IMR-90 (cell line): Measurements from ENCODE around the gene BCL2. TPM values are rescaled to one million over a fixed set of nuclear protein-coding genes. Genes with fewer than 3 reads are reported as not detected.

ENCODE experiments used
- ATAC-seq: fragments of 200-7000 bp; cut with Tn5 transposase; 2 replicates; pipeline ENCODE4 v1.9.1; 2020; ENCODE audit warnings: low read depth, mild to moderate bottlenecking, moderate library complexity
- BruUV-seq: library from RNA; stranded (reverse); fragments of 400-500 nt; replicated peaks from 2 replicates; lab custom pipeline; 2021; lab: Mats Ljungman, UMichigan
- CTCF ChIA-PET: fragments of 300-600 bp; formaldehyde crosslinking; extraction: SDS; loops from one replicate; lab custom pipeline; 2021; ENCODE audit warnings: antibody characterized with exemption; lab: Yijun Ruan, JAX
- POLR2A ChIA-PET: fragments of 300-600 bp; sonication (Branson Sonifier 250); formaldehyde crosslinking; loops from one replicate; lab custom pipeline; 2022; ENCODE audit warnings: antibody characterized with exemption; ENCODE audit not compliant: unreplicated experiment; lab: Charles Lee
- DNase-seq: peaks from one replicate; pipeline ENCODE4 v3.0.0; 2013
- H2AFZ ChIP-seq: replicated peaks from 2 replicates; pipeline ENCODE3; 2013; ENCODE audit warnings: low read length, mild to moderate bottlenecking; ENCODE audit not compliant: poor library complexity
- H2AK5ac ChIP-seq: 2 replicates; pipeline ENCODE4 v1.6.1; 2013; ENCODE audit warnings: low read depth, low read length, inconsistent platforms
- H2AK9ac ChIP-seq: replicated peaks from 2 replicates; pipeline ENCODE3; 2013; ENCODE audit warnings: mild to moderate bottlenecking, low read depth, low read length, moderate library complexity; ENCODE audit not compliant: poor library complexity
- H2BK120ac ChIP-seq: 2 replicates; pipeline ENCODE4 v1.6.1; 2013; ENCODE audit warnings: low read depth, low read length, inconsistent platforms
- H2BK15ac ChIP-seq: 3 replicates; pipeline ENCODE4 v1.6.1; 2013; ENCODE audit warnings: low read depth, low read length, inconsistent platforms
- H2BK20ac ChIP-seq: 2 replicates; pipeline ENCODE4 v1.6.1; 2013; ENCODE audit warnings: low read depth, mild to moderate bottlenecking, inconsistent platforms, low read length, moderate library complexity
- H2BK5ac ChIP-seq: 2 replicates; pipeline ENCODE4 v1.6.1; 2013; ENCODE audit warnings: mild to moderate bottlenecking, low read depth, low read length, inconsistent platforms; ENCODE audit not compliant: poor library complexity, severe bottlenecking
- H3K14ac ChIP-seq: replicated peaks from 2 replicates; pipeline ENCODE4 v1.6.1; 2013; ENCODE audit warnings: low read depth, low read length, inconsistent platforms
- H3K18ac ChIP-seq: 2 replicates; pipeline ENCODE4 v1.6.1; 2013; ENCODE audit warnings: low read depth, low read length, control low read depth
- H3K23ac ChIP-seq: 2 replicates; pipeline ENCODE4 v1.6.1; 2013; ENCODE audit warnings: low read depth, low read length, inconsistent platforms
- H3K27ac ChIP-seq: 2 replicates; pipeline ENCODE4 v1.5.1; 2013; ENCODE audit warnings: mild to moderate bottlenecking, control low read depth, low read length; ENCODE audit not compliant: insufficient read depth
- H3K27me3 ChIP-seq: 2 replicates; pipeline ENCODE4 v1.6.1; 2013; ENCODE audit warnings: low read length; ENCODE audit not compliant: control insufficient read depth, insufficient read depth
- H3K36me3 ChIP-seq: 2 replicates; pipeline ENCODE4 v1.6.1; 2013; ENCODE audit warnings: low read length, mixed read lengths; ENCODE audit not compliant: control insufficient read depth, insufficient read depth
- H3K4ac ChIP-seq: 2 replicates; pipeline ENCODE4 v1.6.1; 2013; ENCODE audit warnings: low read depth, low read length, inconsistent platforms
- H3K4me1 ChIP-seq: 2 replicates; pipeline ENCODE4 v1.6.1; 2013; ENCODE audit warnings: low read length, mixed read lengths; ENCODE audit not compliant: control insufficient read depth, insufficient read depth
- H3K4me2 ChIP-seq: 2 replicates; pipeline ENCODE4 v1.6.1; 2013; ENCODE audit warnings: low read depth, mild to moderate bottlenecking, control low read depth, low read length, moderate library complexity
- H3K4me3 ChIP-seq: 2 replicates; pipeline ENCODE4 v1.5.1; 2013; ENCODE audit warnings: low read depth, mild to moderate bottlenecking, control low read depth, low read length, moderate library complexity; ENCODE audit not compliant: insufficient read depth
- H3K56ac ChIP-seq: 2 replicates; pipeline ENCODE4 v1.6.1; 2013; ENCODE audit warnings: low read length, inconsistent platforms; ENCODE audit not compliant: insufficient read depth; ENCODE audit errors: extremely low read depth
- H3K79me1 ChIP-seq, 2 experiments: 2 replicates each; pipeline ENCODE4 v1.6.1; 2013; ENCODE audit warnings: low read length in 2 of 2, inconsistent platforms in 1 of 2, low read depth in 1 of 2
- H3K9ac ChIP-seq: 2 replicates; pipeline ENCODE4 v1.6.1; 2013; ENCODE audit warnings: low read depth, low read length, control low read depth
- H3K9me1 ChIP-seq: 2 replicates; pipeline ENCODE4 v1.6.1; 2013; ENCODE audit warnings: low read length, inconsistent platforms; ENCODE audit not compliant: insufficient read depth
- H3K9me3 ChIP-seq: 2 replicates; pipeline ENCODE4 v1.6.1; 2013; ENCODE audit warnings: low read length; ENCODE audit not compliant: control insufficient read depth, insufficient read depth
- H4K20me1 ChIP-seq: 2 replicates; pipeline ENCODE4 v1.6.1; 2013; ENCODE audit warnings: low read length, inconsistent platforms; ENCODE audit not compliant: insufficient read depth
- H4K5ac ChIP-seq: 2 replicates; pipeline ENCODE4 v1.6.1; 2013; ENCODE audit warnings: mild to moderate bottlenecking, low read depth, low read length, control low read depth
- H4K8ac ChIP-seq, 2 experiments: 2 replicates each; pipeline ENCODE4 v1.6.1; 2013; ENCODE audit warnings: low read depth in 2 of 2, low read length in 2 of 2, control low read depth in 1 of 2, inconsistent platforms in 1 of 2
- H4K91ac ChIP-seq: 2 replicates; pipeline ENCODE4 v1.6.1; 2013; ENCODE audit warnings: low read depth, low read length, inconsistent platforms; ENCODE audit not compliant: insufficient read depth
- BHLHE40 ChIP-seq: fragments of 150-350 bp; IDR thresholded peaks from 2 replicates; pipeline ENCODE4 v1.6.1; 2016; ENCODE audit warnings: mild to moderate bottlenecking, low read depth, low read length
- CEBPB ChIP-seq: IDR thresholded peaks from 2 replicates; pipeline ENCODE4 v1.6.1; 2012; ENCODE audit warnings: low read depth, low read length, improper control_type of control experiment
- CHD1 ChIP-seq: IDR thresholded peaks from 2 replicates; pipeline ENCODE4 v1.6.1; 2012; ENCODE audit warnings: low read depth, low read length, improper control_type of control experiment
- CTCF ChIP-seq: conservative IDR thresholded peaks from 2 replicates; pipeline ENCODE4 v1.5.1; 2012; ENCODE audit warnings: mild to moderate bottlenecking, low read depth, low read length, improper control_type of control experiment
- ELK1 ChIP-seq: fragments of 150-350 bp; IDR thresholded peaks from 2 replicates; pipeline ENCODE4 v1.6.1; 2016; ENCODE audit warnings: low read depth, mild to moderate bottlenecking, low read length, moderate library complexity, borderline replicate concordance
- FOS ChIP-seq: fragments of 150-350 bp; IDR thresholded peaks from 2 replicates; pipeline ENCODE4 v1.6.1; 2016; ENCODE audit warnings: low read depth, low read length
- MAFK ChIP-seq: IDR thresholded peaks from 2 replicates; pipeline ENCODE4 v1.6.1; 2012; ENCODE audit warnings: low read depth, low read length, improper control_type of control experiment
- MAZ ChIP-seq: IDR thresholded peaks from 2 replicates; pipeline ENCODE4 v1.6.1; 2012; ENCODE audit warnings: low read depth, mild to moderate bottlenecking, low read length, improper control_type of control experiment, moderate library complexity, borderline replicate concordance
- MXI1 ChIP-seq: IDR thresholded peaks from 2 replicates; pipeline ENCODE4 v1.6.1; 2012; ENCODE audit warnings: low read depth, mild to moderate bottlenecking, low read length, moderate library complexity, borderline replicate concordance
- NFE2L2 ChIP-seq: fragments of 150-350 bp; IDR thresholded peaks from 2 replicates; pipeline ENCODE4 v1.6.1; 2016; ENCODE audit warnings: low read depth, mild to moderate bottlenecking, low read length
- POLR2A ChIP-seq: IDR thresholded peaks from 2 replicates; pipeline ENCODE4 v1.6.1; 2012; ENCODE audit warnings: mild to moderate bottlenecking, low read depth, low read length
- RAD21 ChIP-seq: IDR thresholded peaks from 2 replicates; pipeline ENCODE4 v1.6.1; 2012; ENCODE audit warnings: low read length, improper control_type of control experiment
- RCOR1 ChIP-seq: IDR thresholded peaks from 2 replicates; pipeline ENCODE4 v1.6.1; 2012; ENCODE audit warnings: mild to moderate bottlenecking, low read length, improper control_type of control experiment; ENCODE audit not compliant: insufficient replicate concordance
- RFX5 ChIP-seq: IDR thresholded peaks from 2 replicates; pipeline ENCODE4 v1.8.0; 2012; ENCODE audit warnings: low read depth, mild to moderate bottlenecking, low read length, moderate library complexity
- SMC3 ChIP-seq: fragments of 150-350 bp; IDR thresholded peaks from 2 replicates; pipeline ENCODE4 v1.6.1; 2016; ENCODE audit warnings: low read depth, mild to moderate bottlenecking, antibody characterized with exemption, low read length, moderate library complexity
- WGBS, 2 experiments: methylation state at CpG; one replicate each; pipeline versions ENCODE4 v1.1.5 to v1.1.7; 2013; ENCODE audit warnings: missing lambda C conversion rate in 2 of 2; ENCODE audit not compliant: insufficient read length in 1 of 2; ENCODE audit errors: extremely low coverage in 2 of 2; 5-methylcytosine and 5-hydroxymethylcytosine counted together
- dilution Hi-C: fragments of 300-500 bp; cut with HindIII; formaldehyde crosslinking; loops from one replicate; pipeline ENCODE4 v1.14.3; 2018; ENCODE audit warnings: low sequenced_read_pairs; ENCODE audit not compliant: unreplicated experiment
- in situ Hi-C: fragments of 300-500 bp; cut with MboI; formaldehyde crosslinking; loops from 3 replicates; pipeline ENCODE4 v1.14.3; 2019; ENCODE audit warnings: low sequenced_read_pairs, inconsistent platforms, mixed read lengths
- intact Hi-C: fragments of 100-400 bp; cut with micrococcal nuclease; formaldehyde crosslinking; loops from 2 replicates; pipeline ENCODE4 v1.10.0; 2022
- polyA plus RNA-seq, 3 experiments: library from polyadenylated mRNA; depleted of rRNA; stranded (reverse); fragments of >200 nt; gene quantifications; 2 replicates each; pipeline ENCODE4 v1.2.3, GENCODE V29; 2012; ENCODE audit warnings: low replicate concordance in 1 of 3
- total RNA-seq: library from RNA; depleted of rRNA; stranded (reverse); fragments of >200 nt; gene quantifications from 2 replicates; pipeline ENCODE4 v1.2.3, GENCODE V29; 2012
- TF ChIP-seq, protein P1 (sequence below): fragments of 150-350 bp; IDR thresholded peaks from 2 replicates; pipeline ENCODE4 v1.6.1; 2017; ENCODE audit warnings: mild to moderate bottlenecking, antibody characterized with exemption, low read length, low read depth

The BCL2 gene
- total and polyA plus RNA-seq, 2 of the 4 experiments (the other 2 are of a cell fraction): 0.24 to 0.54 TPM

- in situ Hi-C loops (no loop called here), intact Hi-C loops (no loop called here), dilution Hi-C loops (no loop called here)
- Histone ChIP-seq H3K9me1 (peaks cover 9% of the 10 kb centered on the region), H3K36me3 (no peaks in the 10 kb centered on the region), H3K27me3 (peaks cover 10% of the 10 kb centered on the region), H3K23ac (no peak overlapping the region), H2BK15ac (no peak overlapping the region), H4K5ac (no peak overlapping the region), H4K8ac (no peak overlapping the region), H2BK5ac (no peak overlapping the region), H3K56ac (no peak overlapping the region), H3K9ac (no peak overlapping the region), H4K20me1 (peaks cover 4% of the 10 kb centered on the region; the same call in 1 of the 2 replicates), H2BK120ac (no peak overlapping the region), H3K4me2 (no peak overlapping the region), H3K9me3 (no peaks in the 10 kb centered on the region), H3K4me3 (no peak overlapping the region), H2AK9ac (no peak overlapping the region), H2AFZ (no peak overlapping the region), H2AK5ac (no peak overlapping the region), H4K91ac (no peak overlapping the region), H3K14ac (no peak overlapping the region), H3K79me1 (no peaks in the 10 kb centered on the region), H3K27ac (no peak overlapping the region), H3K4ac (no peak overlapping the region), H2BK20ac (no peak overlapping the region), H3K18ac (no peak overlapping the region), H3K4me1 (no peaks in the 10 kb centered on the region)
- BruUV-seq: no TSS peak
- ATAC-seq (no peak), DNase-seq (no peak)
- TF ChIP-seq ELK1 (no peak), CTCF (no peak), FOS (no peak), CEBPB (no peak), CHD1 (no peak), MAFK (no peak), POLR2A (no peak), BHLHE40 (no peak), RAD21 (no peak), MAZ (no peak), RCOR1 (no peak), SMC3 (no peak), NFE2L2 (no peak), RFX5 (no peak), MXI1 (no peak)
- TF ChIP-seq, protein P1, sequence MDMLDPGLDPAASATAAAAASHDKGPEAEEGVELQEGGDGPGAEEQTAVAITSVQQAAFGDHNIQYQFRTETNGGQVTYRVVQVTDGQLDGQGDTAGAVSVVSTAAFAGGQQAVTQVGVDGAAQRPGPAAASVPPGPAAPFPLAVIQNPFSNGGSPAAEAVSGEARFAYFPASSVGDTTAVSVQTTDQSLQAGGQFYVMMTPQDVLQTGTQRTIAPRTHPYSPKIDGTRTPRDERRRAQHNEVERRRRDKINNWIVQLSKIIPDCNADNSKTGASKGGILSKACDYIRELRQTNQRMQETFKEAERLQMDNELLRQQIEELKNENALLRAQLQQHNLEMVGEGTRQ: no peak
- ChIA-PET POLR2A (interaction anchor here (0.5 kb wide), 1 partner anchor 755 kb away, joined by 4 read pairs; no protein-coding TSS in a partner anchor), CTCF (no interaction called here)
- no CpG with 5 or more reads among the region's 2 CpGs for WGBS, 2 experiments
Observed at GRCh38 chr18:63096327-63096874, 223.2 kb downstream of the BCL2 start.
